ENCODE data around the gene CHRM1. TPM values are rescaled to one million over a fixed set of nuclear protein-coding genes. Genes with fewer than 3 reads are reported as not detected.
"Not testable (repeated sequence)": the region's sequence is repeated elsewhere in the genome, so short reads cannot be mapped to it uniquely, and the experiment has no call there.

The CHRM1 gene
- total RNA-seq, 2 experiments from 2014 or later, result not detected

GRCh38 chr11:62860835-62861563 lies 60.2 kb downstream of the CHRM1 start:
- ChIA-PET CTCF (ENCODE audit: unreplicated experiment) (interaction anchor here (1.0 kb wide), 1 partner anchor 132 kb away, joined by 3 read pairs; no protein-coding TSS in a partner anchor), POLR2A (interaction anchor here (0.5 to 1.9 kb wide), 6 partner anchors 11 to 243 kb away, joined by 3 to 16 read pairs (median 4); no protein-coding TSS in a partner anchor)
- peaks cover 77% of the 10 kb centered on the region for H3K36me3 ChIP-seq (ENCODE audit: insufficient read depth, low read length)
- H3K27ac ChIP-seq (ENCODE audit: low read depth, low read length, poor library complexity, severe bottlenecking), result peak overlapping the region; percentile 66
- peaks cover 49% of the 10 kb centered on the region for H3K4me1 ChIP-seq (ENCODE audit: insufficient read depth, low read length, poor library complexity, severe bottlenecking)
- no peaks in the 10 kb centered on the region for H3K9me3 ChIP-seq (ENCODE audit: low read length)
- TF ChIP-seq CTCF (conservative IDR thresholded peaks at IDR 0.05; ENCODE audit: low read length) (no peak), EZH2phosphoT487 (IDR thresholded peaks at IDR 0.05; ENCODE audit: borderline replicate concordance, low read depth, low read length) (no peak)
- H3K4me2 ChIP-seq (ENCODE audit: low read length), result peak overlapping the region; percentile 99
- H2AFZ ChIP-seq (ENCODE audit: low read length), result no peak overlapping the region
- no peak for DNase-seq (ENCODE audit: low spot score)
- no peaks in the 10 kb centered on the region for H3K9me2 ChIP-seq (ENCODE audit: insufficient read depth, low read length)
- H4K20me1 ChIP-seq (ENCODE audit: insufficient read depth, low read length), result peaks cover 36% of the 10 kb centered on the region
- H3K4me3 ChIP-seq (ENCODE audit: low read depth, low read length, poor library complexity, severe bottlenecking), result peak overlapping the region; percentile 94
- H3K79me2 ChIP-seq (ENCODE audit: insufficient read depth, low read depth, low read length), result peaks cover 100% of the 10 kb centered on the region
- intact Hi-C loops (cut with micrococcal nuclease; ENCODE audit: unreplicated experiment), result no loop called here
- BruUV-seq (replicated peaks), result no TSS peak

- CTCF ChIA-PET (ENCODE audit: unreplicated experiment); BruUV-seq (replicated peaks); intact Hi-C loops (cut with micrococcal nuclease; ENCODE audit: unreplicated experiment); H2AFZ ChIP-seq (ENCODE audit: low read length); DNase-seq (ENCODE audit: low spot score); H3K9me2 ChIP-seq (ENCODE audit: insufficient read depth, low read length); H3K9me3 ChIP-seq (ENCODE audit: low read length): not testable (repeated sequence)
- Histone ChIP-seq H3K36me3 (ENCODE audit: insufficient read depth, low read length) (peaks cover 76% of the 10 kb centered on the region), H3K4me1 (ENCODE audit: insufficient read depth, low read length, poor library complexity, severe bottlenecking) (peaks cover 49% of the 10 kb centered on the region), H3K4me2 (ENCODE audit: low read length) (peak overlapping the region; percentile 99), H4K20me1 (ENCODE audit: insufficient read depth, low read length) (peaks cover 44% of the 10 kb centered on the region), H3K79me2 (ENCODE audit: insufficient read depth, low read depth, low read length) (peaks cover 99% of the 10 kb centered on the region), H3K27ac (ENCODE audit: low read depth, low read length, poor library complexity, severe bottlenecking) (peak overlapping the region; percentile 53), H3K4me3 (ENCODE audit: low read depth, low read length, poor library complexity, severe bottlenecking) (peak overlapping the region; percentile 94)
- POLR2A ChIA-PET, result interaction anchor here (0.6 kb wide), 1 partner anchor 87 kb away, joined by 3 read pairs; no protein-coding TSS in a partner anchor
Observed at GRCh38 chr11:62859281-62859703, 61.9 kb downstream of the CHRM1 start.

Small RNA genes lying within 50 kb of the gene (small RNA-seq; reads per million reads assigned to genes)
- gene RN7SL259P, result not detected

Other genes with a start within 250 kb of the CHRM1 start
- gene UQCC3, start 249.7 kb downstream of the CHRM1 start, total RNA-seq (2014; rRNA removed; shearing (Covaris generic)), result 40.0 and 40.3 TPM in 2 replicates
- gene UQCC3, start 249.7 kb downstream of the CHRM1 start, total RNA-seq (2022), result 13.1 and 15.5 TPM in 2 replicates
- 7.1 and 9.3 TPM in 2 replicates for gene LBHD1, start 249.1 kb downstream of the CHRM1 start, total RNA-seq (2014; rRNA removed; shearing (Covaris generic))
- gene LBHD1, start 249.1 kb downstream of the CHRM1 start, total RNA-seq (2022), result 22.3 and 22.8 TPM in 2 replicates
- gene UBXN1, start 242.3 kb downstream of the CHRM1 start, total RNA-seq (2014; rRNA removed; shearing (Covaris generic)), result 101 and 123 TPM in 2 replicates
- gene UBXN1, start 242.3 kb downstream of the CHRM1 start, total RNA-seq (2022), result 129 and 140 TPM in 2 replicates
- 0.79 and 1.3 TPM in 2 replicates for gene LRRN4CL, start 231.8 kb downstream of the CHRM1 start, total RNA-seq (2014; rRNA removed; shearing (Covaris generic))
- 0.65 TPM in 2 replicates for gene LRRN4CL, start 231.8 kb downstream of the CHRM1 start, total RNA-seq (2022)
- 20.7 and 21.6 TPM in 2 replicates for gene BSCL2, start 213.9 kb downstream of the CHRM1 start, total RNA-seq (2014; rRNA removed; shearing (Covaris generic))
- gene BSCL2, start 213.9 kb downstream of the CHRM1 start, total RNA-seq (2022), result 46.2 and 46.7 TPM in 2 replicates
- gene GNG3, start 213.7 kb downstream of the CHRM1 start, total RNA-seq (2014; rRNA removed; shearing (Covaris generic)), result not detected in 2 replicates
- gene GNG3, start 213.7 kb downstream of the CHRM1 start, total RNA-seq (2022), result not detected in 2 replicates
- 8.3 and 19.2 TPM in 2 replicates for gene HNRNPUL2, start 193.9 kb downstream of the CHRM1 start, total RNA-seq (2014; rRNA removed; shearing (Covaris generic))
- gene HNRNPUL2, start 193.9 kb downstream of the CHRM1 start, total RNA-seq (2022), result 59.2 and 64.4 TPM in 2 replicates
- gene TTC9C, start 192.9 kb downstream of the CHRM1 start, total RNA-seq (2014; rRNA removed; shearing (Covaris generic)), result 36.7 and 51.7 TPM in 2 replicates
- 70.2 and 75.1 TPM in 2 replicates for gene TTC9C, start 192.9 kb downstream of the CHRM1 start, total RNA-seq (2022)
- 11.1 and 11.8 TPM in 2 replicates for gene ZBTB3, start 167.2 kb downstream of the CHRM1 start, total RNA-seq (2014; rRNA removed; shearing (Covaris generic))
- gene ZBTB3, start 167.2 kb downstream of the CHRM1 start, total RNA-seq (2022), result 10.7 and 11.3 TPM in 2 replicates
- 108 and 118 TPM in 2 replicates for gene POLR2G, start 159.8 kb downstream of the CHRM1 start, total RNA-seq (2014; rRNA removed; shearing (Covaris generic))
- gene POLR2G, start 159.8 kb downstream of the CHRM1 start, total RNA-seq (2022), result 115 and 118 TPM in 2 replicates
- gene TAF6L, start 150.0 kb downstream of the CHRM1 start, total RNA-seq (2014; rRNA removed; shearing (Covaris generic)), result 23.7 and 26.1 TPM in 2 replicates
- 24.1 and 29.9 TPM in 2 replicates for gene TAF6L, start 150.0 kb downstream of the CHRM1 start, total RNA-seq (2022)
- 22.8 and 33.1 TPM in 2 replicates for gene TMEM179B, start 134.0 kb downstream of the CHRM1 start, total RNA-seq (2014; rRNA removed; shearing (Covaris generic))
- gene TMEM179B, start 134.0 kb downstream of the CHRM1 start, total RNA-seq (2022), result 18.6 and 21.5 TPM in 2 replicates
- 32.6 and 42.9 TPM in 2 replicates for gene TMEM223, start 129.4 kb downstream of the CHRM1 start, total RNA-seq (2014; rRNA removed; shearing (Covaris generic))
- gene TMEM223, start 129.4 kb downstream of the CHRM1 start, total RNA-seq (2022), result 15.8 and 24.4 TPM in 2 replicates
- gene NXF1, start 115.9 kb downstream of the CHRM1 start, total RNA-seq (2014; rRNA removed; shearing (Covaris generic)), result 35.1 and 53.3 TPM in 2 replicates
- 50.5 and 62.0 TPM in 2 replicates for gene NXF1, start 115.9 kb downstream of the CHRM1 start, total RNA-seq (2022)
- 21.7 and 30.6 TPM in 2 replicates for gene STX5, start 89.3 kb downstream of the CHRM1 start, total RNA-seq (2014; rRNA removed; shearing (Covaris generic))
- 41.0 and 47.5 TPM in 2 replicates for gene STX5, start 89.3 kb downstream of the CHRM1 start, total RNA-seq (2022)
- 1.0 TPM in 1 of 2 replicates, not detected in the other for gene TEX54, start 88.5 kb downstream of the CHRM1 start, total RNA-seq (2014; rRNA removed; shearing (Covaris generic))
- gene TEX54, start 88.5 kb downstream of the CHRM1 start, total RNA-seq (2022), result 0.89 TPM in 1 of 2 replicates, not detected in the other
- gene WDR74, start 81.8 kb downstream of the CHRM1 start, total RNA-seq (2014; rRNA removed; shearing (Covaris generic)), result 139 and 169 TPM in 2 replicates
- 85.0 and 98.4 TPM in 2 replicates for gene WDR74, start 81.8 kb downstream of the CHRM1 start, total RNA-seq (2022)
- gene SLC3A2, start 40.5 kb downstream of the CHRM1 start, total RNA-seq (2014; rRNA removed; shearing (Covaris generic)), result 289 and 291 TPM in 2 replicates
- gene SLC3A2, start 40.5 kb downstream of the CHRM1 start, total RNA-seq (2022), result 321 and 339 TPM in 2 replicates
- gene SLC22A6, start 63.6 kb upstream of the CHRM1 start, total RNA-seq (2014; rRNA removed; shearing (Covaris generic)), result not detected in 2 replicates
- not detected in 2 replicates for gene SLC22A6, start 63.6 kb upstream of the CHRM1 start, total RNA-seq (2022)
- not detected in 2 replicates for gene SLC22A8, start 94.5 kb upstream of the CHRM1 start, total RNA-seq (2014; rRNA removed; shearing (Covaris generic))
- not detected in 2 replicates for gene SLC22A8, start 94.5 kb upstream of the CHRM1 start, total RNA-seq (2022)
- gene SLC22A24, start 222.9 kb upstream of the CHRM1 start, total RNA-seq (2014; rRNA removed; shearing (Covaris generic)), result not detected in 2 replicates
- not detected in 2 replicates for gene SLC22A24, start 222.9 kb upstream of the CHRM1 start, total RNA-seq (2022)